Measurements from ENCODE around the gene ZNG1C.
"Not testable (repeated sequence)": the region's sequence is repeated elsewhere in the genome, so short reads cannot be mapped to it uniquely, and the experiment has no call there.

Gene ZNG1C

GRCh38 chr9:68241683-68242082 lies at the start of gene ZNG1C:
TSS of gene ZNG1C (plus strand) at chr9:68241983. CDS start at chr9:68242032, 49 bp downstream.
- DNase-seq = not testable (repeated sequence)

- DNase-seq = not testable (repeated sequence)
Measured at GRCh38 chr9:68242437-68242836, 654 bp downstream of the ZNG1C start.

- not testable (repeated sequence) for DNase-seq
Measured at GRCh38 chr9:68281041-68281440, 39.3 kb downstream of the ZNG1C start.

- not testable (repeated sequence) for DNase-seq
Measured at GRCh38 chr9:68302567-68302966, 60.8 kb downstream of the ZNG1C start, which contains the start of gene FOXD4L3. TSS of gene FOXD4L3 (plus strand) at chr9:68302867. CDS start at chr9:68302952, 85 bp downstream.

- DNase-seq = not testable (repeated sequence)
Measured at GRCh38 chr9:68303771-68304170, 62.0 kb downstream of the ZNG1C start.

- DNase-seq = not testable (repeated sequence)
Measured at GRCh38 chr9:68304212-68304611, 62.4 kb downstream of the ZNG1C start.

- DNase-seq = not testable (repeated sequence)
Measured at GRCh38 chr9:68304777-68305176, 63.0 kb downstream of the ZNG1C start.

GRCh38 chr9:68305680-68306285 lies 64.0 kb downstream of the ZNG1C start:
- not testable (repeated sequence) for DNase-seq

DNA sequence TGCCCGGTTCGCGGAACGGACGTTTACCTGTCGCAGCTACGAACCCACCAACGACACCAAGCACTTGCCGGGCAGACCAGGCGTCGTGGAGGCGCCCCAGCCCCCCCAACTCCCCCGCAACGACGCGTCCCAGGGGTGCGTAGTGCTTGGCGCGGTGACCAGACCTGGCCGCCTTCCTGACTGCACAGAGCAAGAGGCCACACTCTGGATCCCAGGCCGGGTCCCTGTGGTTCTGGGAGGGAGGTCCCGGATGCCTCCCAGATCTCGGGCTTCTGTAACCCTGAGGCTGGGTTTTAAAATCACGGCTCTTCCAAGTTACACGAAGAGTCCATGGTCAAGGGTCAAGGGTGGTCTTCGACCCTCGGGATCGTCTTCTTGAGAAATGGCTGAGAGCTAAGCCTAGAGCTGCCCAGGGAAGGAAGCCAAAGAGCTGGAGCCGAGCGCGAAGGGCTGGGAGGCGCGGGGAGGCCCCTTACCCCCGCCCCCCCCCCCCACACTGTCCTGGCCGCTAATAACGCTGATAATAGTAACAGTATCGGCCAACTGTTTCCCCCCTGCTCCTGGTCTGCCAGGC lies 64.7 kb downstream of the ZNG1C start:
- DNase-seq = not testable (repeated sequence)

- not testable (repeated sequence) for DNase-seq
Measured at GRCh38 chr9:68307127-68307526, 65.3 kb downstream of the ZNG1C start.

- DNase-seq = not testable (repeated sequence)
Measured at GRCh38 chr9:68307654-68308053, 65.9 kb downstream of the ZNG1C start.

DNA sequence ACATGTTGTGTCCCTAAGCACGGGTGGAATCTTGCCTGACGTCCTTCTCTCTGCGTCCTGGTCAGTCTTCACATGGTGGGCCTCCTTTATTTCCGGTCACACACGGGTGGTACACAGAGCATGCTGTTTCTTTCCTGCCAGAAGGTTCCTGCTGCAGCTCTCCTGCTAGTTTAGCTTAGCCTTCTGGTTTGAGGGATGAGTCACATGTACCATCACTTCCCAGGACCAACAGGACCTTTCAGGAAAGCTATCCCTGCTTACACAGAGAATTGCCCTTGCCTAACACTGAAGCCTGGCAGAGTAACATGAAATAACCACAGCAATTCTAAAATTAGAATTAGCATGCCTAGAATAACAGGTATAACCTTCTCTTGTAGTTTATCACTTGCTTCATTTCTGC lies 69.4 kb downstream of the ZNG1C start:
- DNase-seq = not testable (repeated sequence)

DNA sequence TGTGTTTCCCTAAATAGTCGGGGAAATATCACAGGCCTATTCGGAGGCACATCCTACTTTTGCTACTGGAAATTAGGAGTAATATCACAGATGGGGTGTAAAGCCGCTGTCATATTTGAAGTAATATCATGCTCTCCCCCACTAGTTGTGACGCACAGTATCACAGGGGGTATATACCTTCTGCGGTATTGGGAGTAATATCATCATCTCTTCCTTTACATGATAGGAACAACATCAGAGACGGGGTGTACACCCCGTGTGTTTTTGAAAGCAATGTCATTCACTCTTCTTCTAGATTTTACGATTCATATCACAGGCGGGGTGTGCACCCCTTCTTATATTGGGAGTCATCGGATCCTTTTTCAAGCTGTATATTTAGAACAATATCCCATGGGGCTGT lies 76.4 kb downstream of the ZNG1C start:
- DNase-seq = not testable (repeated sequence)

- not testable (repeated sequence) for DNase-seq
Measured at GRCh38 chr9:68323749-68324148, 82.0 kb downstream of the ZNG1C start.

GRCh38 chr9:68324518-68324917 lies 82.7 kb downstream of the ZNG1C start:
- DNase-seq = not testable (repeated sequence)

GRCh38 chr9:68329106-68329505 lies 87.3 kb downstream of the ZNG1C start:
- DNase-seq = not testable (repeated sequence)

DNA sequence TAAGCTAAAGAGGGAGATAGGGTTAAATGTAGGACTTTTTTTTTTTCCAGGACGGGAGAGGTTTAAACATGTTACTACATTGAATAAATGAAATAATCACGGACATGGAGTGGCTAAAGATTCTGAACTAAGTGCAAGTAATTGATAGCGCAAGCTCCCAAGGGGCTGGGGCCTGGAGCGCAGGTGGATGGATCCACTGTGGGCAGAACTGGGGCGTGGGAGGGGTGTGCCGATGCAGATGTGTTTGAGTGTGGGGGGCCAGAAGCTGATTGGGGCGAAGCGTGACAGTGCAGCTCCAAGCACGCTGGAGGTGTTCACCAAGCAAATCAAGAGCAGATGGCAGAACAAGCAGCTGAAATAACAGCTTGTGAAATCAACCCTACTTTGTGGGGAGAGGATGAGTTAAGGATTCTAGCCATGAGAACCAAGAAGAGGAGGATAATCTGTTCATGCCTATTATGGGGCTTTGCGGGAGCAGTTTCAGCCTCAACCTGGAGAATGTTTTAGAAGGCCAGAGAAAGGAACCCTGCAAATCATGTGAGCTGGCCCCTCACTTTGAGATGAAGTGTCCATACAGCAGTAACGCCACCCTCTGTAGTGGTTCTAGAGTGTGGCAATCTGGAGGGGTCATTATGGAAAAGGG lies 88.9 kb downstream of the ZNG1C start:
- not testable (repeated sequence) for DNase-seq

- not testable (repeated sequence) for DNase-seq
Measured at GRCh38 chr9:68332122-68332521, 90.3 kb downstream of the ZNG1C start.

DNA sequence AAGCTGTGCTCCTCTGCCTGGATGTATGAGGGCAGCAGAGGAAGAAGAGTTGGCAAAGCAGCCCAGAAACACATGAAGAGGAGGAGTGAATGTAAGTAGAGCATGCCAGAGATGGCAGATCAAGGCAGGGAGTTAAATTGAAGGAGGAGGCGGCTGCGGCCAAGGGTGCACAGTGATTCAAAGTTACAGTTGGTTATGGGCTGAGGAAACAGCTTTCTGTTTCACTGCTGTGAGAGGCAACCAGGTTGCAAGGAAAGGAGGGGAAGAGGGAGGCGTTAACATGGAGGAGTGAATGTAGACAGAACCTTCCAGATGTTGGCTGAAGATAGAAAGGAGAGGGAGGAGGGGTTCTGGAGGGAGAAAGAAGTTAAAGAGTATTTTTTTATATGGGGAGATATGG lies 94.2 kb downstream of the ZNG1C start:
- not testable (repeated sequence) for DNase-seq

- not testable (repeated sequence) for DNase-seq
Measured at GRCh38 chr9:68336639-68337339, 95.0 kb downstream of the ZNG1C start.

DNA sequence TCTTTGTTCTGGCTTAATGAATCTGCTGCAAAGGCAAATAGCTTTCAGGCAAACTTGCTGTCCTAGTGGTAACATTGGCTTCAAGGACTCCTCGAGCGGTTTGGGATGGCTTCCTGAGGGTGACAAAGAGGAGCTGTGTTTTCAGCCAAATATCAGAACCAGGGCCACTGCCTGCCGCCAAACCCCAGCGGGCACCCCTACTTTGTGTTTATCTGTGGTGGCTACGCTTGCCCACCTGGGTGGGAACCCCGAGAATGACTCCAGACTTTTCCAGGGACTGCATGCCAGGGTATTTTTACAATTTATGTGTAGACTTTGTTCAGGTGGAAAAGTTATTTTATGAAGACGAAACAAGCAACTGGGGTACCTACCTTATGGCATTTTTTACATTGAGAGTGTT lies 96.2 kb downstream of the ZNG1C start:
- not testable (repeated sequence) for DNase-seq

DNA sequence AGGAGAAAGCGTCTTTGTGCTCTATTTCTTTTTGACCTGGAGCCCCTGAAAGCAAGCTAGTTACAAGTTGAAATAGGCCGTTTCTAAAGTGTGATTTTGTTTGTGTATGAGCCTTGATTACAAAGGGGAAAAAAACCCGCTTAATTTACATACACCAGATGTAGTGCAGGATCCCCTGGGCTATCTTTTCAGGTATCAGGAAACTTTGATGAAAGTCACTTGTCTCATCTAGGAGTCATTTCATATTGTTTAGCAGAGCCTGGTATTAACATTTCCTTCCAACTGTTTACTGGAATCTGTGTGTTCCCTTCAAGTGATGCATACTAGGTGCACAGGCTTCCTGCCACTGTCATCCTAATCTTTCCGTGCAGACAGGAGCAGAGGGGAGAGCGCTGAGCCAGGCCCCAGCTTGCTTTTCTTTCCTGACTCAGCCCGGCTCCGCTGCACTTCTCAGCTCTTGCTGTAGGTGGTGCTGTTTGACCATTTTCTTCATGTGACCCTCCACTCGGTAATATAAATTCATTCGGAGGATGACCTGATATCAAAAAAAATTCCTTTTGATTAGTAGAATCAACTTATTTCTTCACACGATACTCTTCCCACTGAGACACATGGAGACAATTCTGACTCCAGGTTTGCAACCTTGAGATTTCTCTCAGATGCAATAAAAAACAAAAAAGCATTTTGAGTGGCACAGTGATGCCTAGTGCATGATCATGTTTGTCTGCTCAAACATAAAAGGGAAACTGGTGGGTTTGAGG lies 100.7 kb downstream of the ZNG1C start:
- DNase-seq = not testable (repeated sequence)

Data from NCI-H446 treated with DMSO at 0.1 percent for 48 hours (cell line).